Measurements from ENCODE around the gene RNF32. TPM values are rescaled to one million over a fixed set of nuclear protein-coding genes. Genes with fewer than 3 reads are reported as not detected.

The RNF32 gene
- total RNA-seq, 1 experiment from 2014 or later: 0.61 TPM

GRCh38 chr7:156618078-156618779, 22.3 kb upstream of the RNF32 start:
- DNase-seq (ENCODE audit: low spot score): no peak
- Mint-ChIP-seq H3K36me3 (peaks cover 11% of the 10 kb centered on the region), H3K9me3 (peaks cover 12% of the 10 kb centered on the region), H3K27ac (no peak overlapping the region), H3K4me1 (peaks cover 44% of the 10 kb centered on the region), H3K4me3 (no peak overlapping the region), H3K27me3 (ENCODE audit: low read depth) (peaks cover 30% of the 10 kb centered on the region)
- no peak for TF ChIP-seq ZNF425 (CRISPR knock-in tag; conservative IDR thresholded peaks at IDR 0.05)
- no peak for TF ChIP-seq ATF2 (CRISPR knock-in tag; IDR thresholded peaks at IDR 0.05; ENCODE audit: borderline replicate concordance, low read depth)
- TF ChIP-seq TCF7 (CRISPR knock-in tag; IDR thresholded peaks at IDR 0.05; ENCODE audit: low read depth): no peak
- no peak for TF ChIP-seq E2F1 (CRISPR knock-in tag; IDR thresholded peaks at IDR 0.05)
- TF ChIP-seq ATF6 (CRISPR knock-in tag; IDR thresholded peaks at IDR 0.05): no peak
- no peak for TF ChIP-seq ERG (CRISPR knock-in tag; IDR thresholded peaks at IDR 0.05)
- TF ChIP-seq EMX1 (CRISPR knock-in tag; IDR thresholded peaks at IDR 0.05): no peak
- no peak for TF ChIP-seq ZNF512 (CRISPR knock-in tag; IDR thresholded peaks at IDR 0.05; ENCODE audit: borderline replicate concordance)
- no peak for TF ChIP-seq SMAD3 (CRISPR knock-in tag; IDR thresholded peaks at IDR 0.05; ENCODE audit: borderline replicate concordance)
- TF ChIP-seq E2F4 (CRISPR knock-in tag; IDR thresholded peaks at IDR 0.05; ENCODE audit: borderline replicate concordance, low read depth): no peak
- no peak for TF ChIP-seq HMGA2 (CRISPR knock-in tag; IDR thresholded peaks at IDR 0.05)
- no peak for TF ChIP-seq GRHL2 (CRISPR knock-in tag; IDR thresholded peaks at IDR 0.05; ENCODE audit: insufficient replicate concordance, severe bottlenecking)
- TF ChIP-seq SOX15 (CRISPR knock-in tag; IDR thresholded peaks at IDR 0.05): no peak
- ChIA-PET POLR2A (no interaction called here), CTCF (interaction anchor here (0.5 to 2.4 kb wide), 4 partner anchors 9 to 804 kb away, joined by 3 to 6 read pairs (median 4); no protein-coding TSS in a partner anchor)
- no peak for ATAC-seq

Data from WTC11 (cell line).